HFFc6 (cell line): ENCODE data around the gene ANKRD11. TPM values are rescaled to one million over a fixed set of nuclear protein-coding genes. Genes with fewer than 3 reads are reported as not detected.

Experiments used
- DNase-seq: peaks from one replicate; pipeline ENCODE4 v3.0.0-alpha.2; 2018
- H3K27ac Mint-ChIP-seq: 2 replicates; pipeline ENCODE4 v1.8.0; 2020; ENCODE audit warnings: mild to moderate bottlenecking, mixed read lengths
- H3K27me3 Mint-ChIP-seq: 2 replicates; pipeline ENCODE4 v1.8.0; 2021; ENCODE audit warnings: mild to moderate bottlenecking, moderate library complexity, mixed read lengths; ENCODE audit not compliant: insufficient read depth
- H3K36me3 Mint-ChIP-seq: 2 replicates; pipeline ENCODE4 v1.8.0; 2021; ENCODE audit warnings: low read depth, mixed read lengths
- H3K4me1 Mint-ChIP-seq: 2 replicates; pipeline ENCODE4 v1.8.0; 2020; ENCODE audit warnings: low read depth, mixed read lengths
- H3K4me3 Mint-ChIP-seq: 2 replicates; pipeline ENCODE4 v1.8.0; 2020; ENCODE audit warnings: mild to moderate bottlenecking, moderate library complexity, mixed read lengths
- H3K9me3 Mint-ChIP-seq: 2 replicates; pipeline ENCODE4 v1.8.0; 2020; ENCODE audit warnings: mild to moderate bottlenecking, mixed read lengths
- CTCF ChIP-seq: fragments of 200-600 bp; sonication (generic); IDR thresholded peaks from 2 replicates; pipeline ENCODE4 v1.5.0; 2021; ENCODE audit warnings: antibody characterized with exemption, mild to moderate bottlenecking
- total RNA-seq, 6 experiments: library from RNA; stranded (reverse); fragmentation: NEBNext Ultra II Directional; extraction: Animal tissue kit (Norgen Biotek cat#: 25700); gene quantifications; 2 replicates in 1 of 6; 3 replicates in 5 of 6; pipeline ENCODE4 v1.2.3, GENCODE V29; 2021

ANKRD11 gene
- total RNA-seq, 6 experiments from 2014 or later, result 110 to 120 (median 116) TPM

- Mint-ChIP-seq H3K9me3 (no peaks in the 10 kb centered on the region), H3K27me3 (peaks cover 6% of the 10 kb centered on the region), H3K4me1 (peaks cover 92% of the 10 kb centered on the region)
Observed at GRCh38 chr16:89444151-89444723, 46.1 kb downstream of the ANKRD11 start.

GRCh38 chr16:89443727-89444084 is 46.7 kb downstream of the ANKRD11 start:
- DNase-seq, result no peak
- H3K4me1 Mint-ChIP-seq, result peaks cover 92% of the 10 kb centered on the region
- peaks cover 6% of the 10 kb centered on the region for H3K27me3 Mint-ChIP-seq
- TF ChIP-seq CTCF, result no peak
- peaks cover 9% of the 10 kb centered on the region for H3K36me3 Mint-ChIP-seq
- H3K4me3 Mint-ChIP-seq, result peak overlapping the region; percentile 77
- H3K27ac Mint-ChIP-seq, result peak overlapping the region; percentile 93
- H3K9me3 Mint-ChIP-seq, result no peaks in the 10 kb centered on the region

More at GRCh38 chr16:89444151-89444723, 46.1 kb downstream of the ANKRD11 start:
- DNase-seq, result no peak
- peaks cover 9% of the 10 kb centered on the region for H3K36me3 Mint-ChIP-seq
- H3K27ac Mint-ChIP-seq, result peak overlapping the region; percentile 30
- TF ChIP-seq CTCF, result no peak
- no peak overlapping the region for H3K4me3 Mint-ChIP-seq

GRCh38 chr16:89442990-89443726 is 47.2 kb downstream of the ANKRD11 start:
- peak overlapping the region; percentile 93 for H3K27ac Mint-ChIP-seq
- DNase-seq, result peak; percentile 63

GRCh38 chr16:89442588-89442987 is 47.8 kb downstream of the ANKRD11 start:
- Mint-ChIP-seq H3K27me3 (peaks cover 6% of the 10 kb centered on the region), H3K4me3 (peak overlapping the region; percentile 77), H3K27ac (peak overlapping the region; percentile 93), H3K36me3 (peaks cover 9% of the 10 kb centered on the region), H3K4me1 (peaks cover 90% of the 10 kb centered on the region), H3K9me3 (no peaks in the 10 kb centered on the region)
- DNase-seq, result no peak
- no peak for TF ChIP-seq CTCF

More at GRCh38 chr16:89442990-89443726, 47.2 kb downstream of the ANKRD11 start:
- Mint-ChIP-seq H3K36me3 (peaks cover 9% of the 10 kb centered on the region), H3K27me3 (peaks cover 6% of the 10 kb centered on the region), H3K9me3 (no peaks in the 10 kb centered on the region), H3K4me3 (peak overlapping the region; percentile 77), H3K4me1 (peaks cover 87% of the 10 kb centered on the region)
- no peak for TF ChIP-seq CTCF

- peaks cover 19% of the 10 kb centered on the region for H3K36me3 Mint-ChIP-seq
- H3K4me3 Mint-ChIP-seq, result no peak overlapping the region
- no peak for TF ChIP-seq CTCF
- H3K27me3 Mint-ChIP-seq, result peaks cover 12% of the 10 kb centered on the region
- peaks cover 79% of the 10 kb centered on the region for H3K4me1 Mint-ChIP-seq
- H3K9me3 Mint-ChIP-seq, result no peaks in the 10 kb centered on the region
- DNase-seq, result no peak
- H3K27ac Mint-ChIP-seq, result peak overlapping the region; percentile 69
Observed at GRCh38 chr16:89439659-89440058, 50.7 kb downstream of the ANKRD11 start.
